ENCODE data around the gene GALNS. TPM values are rescaled to one million over a fixed set of nuclear protein-coding genes. Genes with fewer than 3 reads are reported as not detected.

GALNS gene
- total RNA-seq, 1 experiment from 2014 or later: 29.5 TPM

GRCh38 chr16:88836791-88837190 is 20.0 kb downstream of the GALNS start:
- TF ChIP-seq ZNF671 (CRISPR knock-in tag; IDR thresholded peaks at IDR 0.05): no peak
- TF ChIP-seq NFYB (CRISPR knock-in tag; conservative IDR thresholded peaks at IDR 0.05; ENCODE audit: low read depth): no peak
- TF ChIP-seq HMGXB4 (CRISPR knock-in tag; IDR thresholded peaks at IDR 0.05): no peak
- TF ChIP-seq TEAD4 (CRISPR knock-in tag; IDR thresholded peaks at IDR 0.05): no peak
- TF ChIP-seq GTF2I (CRISPR knock-in tag; conservative IDR thresholded peaks at IDR 0.05): no peak
- TF ChIP-seq ERG (CRISPR knock-in tag; IDR thresholded peaks at IDR 0.05): no peak
- TF ChIP-seq ATF6 (CRISPR knock-in tag; IDR thresholded peaks at IDR 0.05): no peak
- TF ChIP-seq SMAD4 (CRISPR knock-in tag; IDR thresholded peaks at IDR 0.05): no peak
- Mint-ChIP-seq H3K4me1 (no peaks in the 10 kb centered on the region), H3K27ac (no peak overlapping the region), H3K36me3 (peaks cover 6% of the 10 kb centered on the region), H3K27me3 (ENCODE audit: low read depth) (no peaks in the 10 kb centered on the region), H3K4me3 (no peak overlapping the region), H3K9me3 (no peaks in the 10 kb centered on the region)
- DNase-seq (ENCODE audit: low spot score) (no peak), ATAC-seq (no peak)
- ChIA-PET CTCF (no interaction called here), POLR2A (no interaction called here)

- Mint-ChIP-seq H3K4me1 (no peaks in the 10 kb centered on the region), H3K27ac (no peak overlapping the region), H3K9me3 (no peaks in the 10 kb centered on the region), H3K36me3 (peaks cover 6% of the 10 kb centered on the region), H3K4me3 (no peak overlapping the region), H3K27me3 (ENCODE audit: low read depth) (no peaks in the 10 kb centered on the region)
- no peak for DNase-seq (ENCODE audit: low spot score)
- POLR2A ChIA-PET: no interaction called here
- CTCF ChIA-PET: no interaction called here
- no peak for ATAC-seq
- no peak for TF ChIP-seq MLX (CRISPR knock-in tag; IDR thresholded peaks at IDR 0.05)
- TF ChIP-seq AR (CRISPR knock-in tag; IDR thresholded peaks at IDR 0.05): no peak
- no peak for TF ChIP-seq CREM (CRISPR knock-in tag; IDR thresholded peaks at IDR 0.05)
- no peak for TF ChIP-seq NFATC4 (CRISPR knock-in tag; IDR thresholded peaks at IDR 0.05)
- TF ChIP-seq NFE2L1 (CRISPR knock-in tag; IDR thresholded peaks at IDR 0.05): no peak
- TF ChIP-seq OVOL2 (CRISPR knock-in tag; IDR thresholded peaks at IDR 0.05; ENCODE audit: borderline replicate concordance): no peak
- no peak for TF ChIP-seq USF2 (CRISPR knock-in tag; IDR thresholded peaks at IDR 0.05)
- no peak for TF ChIP-seq E2F1 (CRISPR knock-in tag; IDR thresholded peaks at IDR 0.05)
- TF ChIP-seq IRF2 (CRISPR knock-in tag; IDR thresholded peaks at IDR 0.05; ENCODE audit: borderline replicate concordance, low read depth): no peak
- no peak for TF ChIP-seq SMAD3 (CRISPR knock-in tag; IDR thresholded peaks at IDR 0.05; ENCODE audit: borderline replicate concordance)
- no peak for TF ChIP-seq ZNF671 (CRISPR knock-in tag; IDR thresholded peaks at IDR 0.05)
- no peak for TF ChIP-seq FOXJ3 (CRISPR knock-in tag; IDR thresholded peaks at IDR 0.05; ENCODE audit: borderline replicate concordance)
- TF ChIP-seq IRF1 (CRISPR knock-in tag; IDR thresholded peaks at IDR 0.05): no peak
- no peak for TF ChIP-seq CREB1 (CRISPR knock-in tag; IDR thresholded peaks at IDR 0.05)
- no peak for TF ChIP-seq SMAD4 (CRISPR knock-in tag; IDR thresholded peaks at IDR 0.05)
- no peak for TF ChIP-seq HMGXB4 (CRISPR knock-in tag; IDR thresholded peaks at IDR 0.05)
Observed at GRCh38 chr16:88835818-88836217, 20.9 kb downstream of the GALNS start.
